Measurements from ENCODE around the gene KY.

Gene KY

GRCh38 chr3:134649106-134649705 is 1.6 kb downstream of the KY start:
- intact Hi-C loops (cut with DNase I) = no loop called here
- DNase-seq = no peak

- DNase-seq = no peak
- intact Hi-C loops (cut with DNase I) = no loop called here
Observed at GRCh38 chr3:134647902-134648760, 2.7 kb downstream of the KY start.

GRCh38 chr3:134646086-134646485 is 4.7 kb downstream of the KY start:
- intact Hi-C loops (cut with DNase I) = no loop called here
- no peak for DNase-seq

- intact Hi-C loops (cut with DNase I) = no loop called here
- no peak for DNase-seq
Observed at GRCh38 chr3:134645515-134645914, 5.3 kb downstream of the KY start.

- DNase-seq = peak in 6 of 10 donors; percentile 23 to 91 (median 44)
- intact Hi-C loops (cut with DNase I) = no loop called here
Observed at GRCh38 chr3:134644731-134645514, 5.9 kb downstream of the KY start.

- intact Hi-C loops (cut with DNase I) = no loop called here
- DNase-seq = no peak
Observed at GRCh38 chr3:134643150-134643675, 7.6 kb downstream of the KY start.

GRCh38 chr3:134642445-134643149 is 8.2 kb downstream of the KY start:
- DNase-seq = no peak
- intact Hi-C loops (cut with DNase I) = no loop called here

GRCh38 chr3:134641671-134642300 is 9.0 kb downstream of the KY start:
- DNase-seq = no peak

GRCh38 chr3:134640872-134641470 is 9.9 kb downstream of the KY start:
- DNase-seq = peak in 3 of 10 donors; percentile 20 to 88 (median 28)
- intact Hi-C loops (cut with DNase I) = loop anchor here (2.0 kb wide), 1 partner anchor 40 kb away; no protein-coding TSS in a partner anchor

More at GRCh38 chr3:134641671-134642300, 9.0 kb downstream of the KY start:
- intact Hi-C loops (cut with DNase I) = loop anchor here (2.0 kb wide), 1 partner anchor 41 kb away; no protein-coding TSS in a partner anchor

- intact Hi-C loops (cut with DNase I) = loop anchor here (2.0 kb wide), 1 partner anchor 40 kb away; no protein-coding TSS in a partner anchor
- DNase-seq = no peak
Observed at GRCh38 chr3:134640378-134640777, 10.4 kb downstream of the KY start.

- no peak for DNase-seq
- intact Hi-C loops (cut with DNase I) = no loop called here
Observed at GRCh38 chr3:134638385-134639030, 12.3 kb downstream of the KY start.

- DNase-seq = no peak
- intact Hi-C loops (cut with DNase I) = no loop called here
Observed at GRCh38 chr3:134636406-134636805, 14.4 kb downstream of the KY start.

GRCh38 chr3:134630506-134630905 is 20.3 kb downstream of the KY start:
- intact Hi-C loops (cut with DNase I) = no loop called here
- no peak for DNase-seq

GRCh38 chr3:134628884-134629283 is 21.9 kb downstream of the KY start:
- intact Hi-C loops (cut with DNase I) = no loop called here
- DNase-seq = peak in 1 of 10 donors; percentile 16

GRCh38 chr3:134627831-134628230 is 23.0 kb downstream of the KY start:
- DNase-seq = no peak
- intact Hi-C loops (cut with DNase I) = no loop called here

GRCh38 chr3:134625885-134626741 is 24.7 kb downstream of the KY start:
- intact Hi-C loops (cut with DNase I) = no loop called here
- peak in 2 of 10 donors; percentile 5 to 30 for DNase-seq

GRCh38 chr3:134625462-134625861 is 25.4 kb downstream of the KY start:
- intact Hi-C loops (cut with DNase I) = no loop called here
- peak in 2 of 10 donors; percentile 11 to 47 for DNase-seq
